ENCODE measurements around the gene PIAS2. TPM values are rescaled to one million over a fixed set of nuclear protein-coding genes. Genes with fewer than 3 reads are reported as not detected.

PIAS2 gene
- total and polyA plus RNA-seq, 9 of the 15 experiments (the other 6 are each of a cell fraction or from before 2014, with no cell fraction given), result 2.9 to 23.9 (median 12.0) TPM

DNA sequence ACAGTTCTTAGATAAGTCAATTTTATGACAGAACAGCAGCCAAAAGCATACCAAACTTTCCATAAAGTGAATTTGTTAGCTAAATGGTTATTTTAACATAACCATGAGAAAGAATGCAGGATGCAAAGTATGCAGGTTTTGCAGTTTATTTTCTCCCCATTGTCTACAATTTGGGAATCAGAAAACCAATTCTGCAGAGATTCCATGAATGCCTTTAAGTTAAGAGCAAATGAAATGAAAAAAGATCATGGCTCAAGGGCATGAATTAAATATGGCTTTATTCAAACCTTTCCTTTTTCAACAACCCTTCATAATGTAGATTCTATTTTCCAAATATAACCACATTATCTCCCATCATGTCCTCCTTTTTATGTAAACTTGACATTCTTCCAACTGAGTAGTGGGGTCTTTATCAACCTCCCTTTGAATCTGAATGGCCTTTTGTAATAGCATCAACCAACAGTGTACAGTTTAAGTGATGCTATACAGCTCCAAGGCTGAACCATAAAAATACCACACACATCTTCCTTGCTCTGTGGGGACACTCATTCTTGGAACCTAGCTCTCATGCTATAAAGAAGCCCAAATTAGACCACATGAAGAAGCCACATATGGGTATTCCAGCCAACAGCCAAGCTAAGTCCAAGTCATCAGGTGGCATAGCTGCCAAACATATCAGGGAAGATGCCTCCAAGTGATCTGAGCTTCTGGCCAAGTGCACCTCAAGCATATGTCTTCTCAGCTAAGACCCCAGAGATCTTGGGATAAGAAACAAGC, 49.8 kb downstream of the PIAS2 start:
- BruUV-seq (replicated peaks), result no TSS peak

DNA sequence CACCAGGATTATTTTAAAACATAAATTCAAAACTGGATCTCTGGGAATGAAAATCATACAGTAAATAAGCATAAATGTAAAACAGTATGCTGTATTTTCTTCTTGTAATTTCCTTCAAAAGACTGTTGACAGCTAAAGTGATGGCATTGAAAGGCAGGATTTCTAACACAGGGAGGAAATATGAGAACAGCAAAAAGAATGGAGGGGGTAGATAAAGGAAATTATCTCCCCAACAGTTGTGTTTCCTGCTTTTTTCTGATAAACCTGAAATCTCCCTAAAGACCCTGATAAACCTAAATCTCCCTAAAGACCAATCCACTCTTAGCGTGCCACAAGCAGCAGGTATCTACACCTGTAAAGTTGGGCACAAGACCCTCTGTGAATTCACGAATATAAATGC, 50.8 kb downstream of the PIAS2 start:
- POLR2A ChIA-PET, result interaction anchor here (0.9 kb wide), 1 partner anchor 12 kb away, joined by 3 read pairs; no protein-coding TSS in a partner anchor
- Histone ChIP-seq H3K9ac (ENCODE audit: insufficient read depth in 1 of 2, low read depth in 2 of 2, low read length in 2 of 2) (peak overlapping the region in 1 of 2 experiments; percentile 20; a peak in 1 of 4 replicates), H3K79me2 (ENCODE audit: control insufficient read depth, insufficient read depth, low read length) (peaks cover 38% of the 10 kb centered on the region), H3K36me3 (ENCODE audit: control insufficient read depth, insufficient read depth, low read length) (peaks cover 6% of the 10 kb centered on the region; the same call in 1 of the 3 replicates), H3K4me1 (replicated peaks in 1 of 2; ENCODE audit: control insufficient read depth in 2 of 2, insufficient read depth in 2 of 2, low read length in 2 of 2) (peaks cover 3 to 20% of the 10 kb centered on the region in 2 experiments; a peak in 4 of 5 replicates), H3K27me3 (ENCODE audit: control insufficient read depth in 2 of 2, insufficient read depth in 2 of 2, low read length in 2 of 2) (no peaks in the 10 kb centered on the region), H2AFZ (ENCODE audit: low read depth, low read length) (no peak overlapping the region), H4K20me1 (replicated peaks; ENCODE audit: control insufficient read depth, insufficient read depth, low read length) (no peaks in the 10 kb centered on the region), H3K27ac (ENCODE audit: extremely low read depth, low read depth, low read length) (peak overlapping the region; percentile 59; the same call in 2 of the 3 replicates), H3K9me1 (ENCODE audit: control insufficient read depth, insufficient read depth, low read length) (peaks cover 3% of the 10 kb centered on the region), H3K9me3 (replicated peaks; ENCODE audit: control insufficient read depth, insufficient read depth, low read depth, low read length) (peaks cover 8% of the 10 kb centered on the region), H3K4me3 (no peak overlapping the region), H3K4me2 (ENCODE audit: insufficient read depth, low read length) (no peak overlapping the region)
- WGBS (ENCODE audit: insufficient coverage, low coverage, missing lambda C conversion rate), result 3% methylated on average over 2 of the region's 2 CpGs
- BruUV-seq (replicated peaks), result no TSS peak
- in situ Hi-C loops (cut with MboI) (no loop called here), intact Hi-C loops (cut with micrococcal nuclease) (no loop called here)
- DNase-seq (ENCODE audit: extremely low read depth in 1 of 4, low spot score in 3 of 4) (peak in 2 of 4 experiments; percentile 35 to 39), ATAC-seq (peak; percentile 82), FAIRE-seq (peak; percentile 44)
- CTCF ChIA-PET (ENCODE audit: low intra/inter-chr PET ratio), result no interaction called here
- 0 out of 4 replicates have a peak, but pooled peaks of 1 of the 2 experiments have one; percentile 29 for TF ChIP-seq MAZ (CRISPR knock-in tag; conservative IDR thresholded peaks at IDR 0.05 in 1 of 2, IDR thresholded peaks at IDR 0.05 in 1 of 2)
- no peak for TF ChIP-seq ZNF174 (CRISPR knock-in tag; IDR thresholded peaks at IDR 0.05)
- TF ChIP-seq, protein P1, sequence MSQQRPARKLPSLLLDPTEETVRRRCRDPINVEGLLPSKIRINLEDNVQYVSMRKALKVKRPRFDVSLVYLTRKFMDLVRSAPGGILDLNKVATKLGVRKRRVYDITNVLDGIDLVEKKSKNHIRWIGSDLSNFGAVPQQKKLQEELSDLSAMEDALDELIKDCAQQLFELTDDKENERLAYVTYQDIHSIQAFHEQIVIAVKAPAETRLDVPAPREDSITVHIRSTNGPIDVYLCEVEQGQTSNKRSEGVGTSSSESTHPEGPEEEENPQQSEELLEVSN (IDR thresholded peaks at IDR 0.05; ENCODE audit: borderline replicate concordance in 1 of 2, extremely low read depth in 1 of 2, insufficient read depth in 1 of 2, insufficient read length in 1 of 2, low read depth in 1 of 2, low read length in 1 of 2, poor library complexity in 1 of 2, severe bottlenecking in 1 of 2), result no peak
- no peak for TF ChIP-seq PURB (CRISPR knock-in tag; IDR thresholded peaks at IDR 0.05; ENCODE audit: low read depth)
- peak; percentile 85 for TF ChIP-seq TAL1 (IDR thresholded peaks at IDR 0.05)
- no peak for TF ChIP-seq FUS (optimal IDR thresholded peaks at IDR 0.05; ENCODE audit: low read depth, low read length)
- TF ChIP-seq ZNF197 (CRISPR knock-in tag; IDR thresholded peaks at IDR 0.05; ENCODE audit: low read depth), result no peak
- TF ChIP-seq, protein P2, sequence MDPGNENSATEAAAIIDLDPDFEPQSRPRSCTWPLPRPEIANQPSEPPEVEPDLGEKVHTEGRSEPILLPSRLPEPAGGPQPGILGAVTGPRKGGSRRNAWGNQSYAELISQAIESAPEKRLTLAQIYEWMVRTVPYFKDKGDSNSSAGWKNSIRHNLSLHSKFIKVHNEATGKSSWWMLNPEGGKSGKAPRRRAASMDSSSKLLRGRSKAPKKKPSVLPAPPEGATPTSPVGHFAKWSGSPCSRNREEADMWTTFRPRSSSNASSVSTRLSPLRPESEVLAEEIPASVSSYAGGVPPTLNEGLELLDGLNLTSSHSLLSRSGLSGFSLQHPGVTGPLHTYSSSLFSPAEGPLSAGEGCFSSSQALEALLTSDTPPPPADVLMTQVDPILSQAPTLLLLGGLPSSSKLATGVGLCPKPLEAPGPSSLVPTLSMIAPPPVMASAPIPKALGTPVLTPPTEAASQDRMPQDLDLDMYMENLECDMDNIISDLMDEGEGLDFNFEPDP (CRISPR knock-in tag; IDR thresholded peaks at IDR 0.05), result no peak
- no peak for TF ChIP-seq U2AF1 (optimal IDR thresholded peaks at IDR 0.05; ENCODE audit: low read depth, low read length)
- TF ChIP-seq POLR2AphosphoS2 (IDR thresholded peaks at IDR 0.05; ENCODE audit: low read length), result no peak

More for the DNA sequence above, 49.8 kb downstream of the PIAS2 start:
- Histone ChIP-seq H3K9ac (ENCODE audit: insufficient read depth in 1 of 2, low read depth in 2 of 2, low read length in 2 of 2) (no peak overlapping the region), H3K9me3 (replicated peaks; ENCODE audit: control insufficient read depth, insufficient read depth, low read depth, low read length) (peaks cover 8% of the 10 kb centered on the region), H3K4me1 (replicated peaks in 1 of 2; ENCODE audit: control insufficient read depth in 2 of 2, insufficient read depth in 2 of 2, low read length in 2 of 2) (peaks cover 3 to 20% of the 10 kb centered on the region in 2 experiments; a peak in 4 of 5 replicates), H3K36me3 (ENCODE audit: control insufficient read depth, insufficient read depth, low read length) (peaks cover 5% of the 10 kb centered on the region; the same call in 1 of the 3 replicates), H4K20me1 (replicated peaks; ENCODE audit: control insufficient read depth, insufficient read depth, low read length) (no peaks in the 10 kb centered on the region), H2AFZ (ENCODE audit: low read depth, low read length) (no peak overlapping the region), H3K79me2 (ENCODE audit: control insufficient read depth, insufficient read depth, low read length) (peaks cover 38% of the 10 kb centered on the region), H3K4me3 (no peak overlapping the region), H3K27ac (ENCODE audit: extremely low read depth, low read depth, low read length) (peak overlapping the region; percentile 56; the same call in 2 of the 3 replicates), H3K9me1 (ENCODE audit: control insufficient read depth, insufficient read depth, low read length) (peaks cover 3% of the 10 kb centered on the region), H3K4me2 (ENCODE audit: insufficient read depth, low read length) (no peak overlapping the region), H3K27me3 (ENCODE audit: control insufficient read depth in 2 of 2, insufficient read depth in 2 of 2, low read length in 2 of 2) (no peaks in the 10 kb centered on the region)
- ChIA-PET POLR2A (interaction anchor here (1.1 kb wide), 1 partner anchor 18 kb away, joined by 3 read pairs; no protein-coding TSS in a partner anchor), CTCF (ENCODE audit: low intra/inter-chr PET ratio) (no interaction called here)
- no peak for ATAC-seq
- no peak for TF ChIP-seq ZNF699 (CRISPR knock-in tag; IDR thresholded peaks at IDR 0.05; ENCODE audit: insufficient replicate concordance)
- TF ChIP-seq TEAD4 (IDR thresholded peaks at IDR 0.05; ENCODE audit: low read length), result no peak
- TF ChIP-seq TEAD4 (CRISPR knock-in tag; IDR thresholded peaks at IDR 0.05; ENCODE audit: borderline replicate concordance), result no peak
- TF ChIP-seq ZKSCAN1 (IDR thresholded peaks at IDR 0.05; ENCODE audit: low read depth, low read length), result no peak
- TF ChIP-seq SMARCC2 (IDR thresholded peaks at IDR 0.05; ENCODE audit: low read depth), result no peak
- in situ Hi-C loops (cut with MboI), result no loop called here
- intact Hi-C loops (cut with micrococcal nuclease), result no loop called here
- FAIRE-seq, result no peak
- DNase-seq (ENCODE audit: extremely low read depth in 1 of 4, low spot score in 3 of 4), result no peak
